ENCODE results near the gene SPINK14. TPM values are rescaled to one million over a fixed set of nuclear protein-coding genes. Genes with fewer than 3 reads are reported as not detected.
A peak's percentile ranks its signal among the peaks of the same experiment; 100 is the strongest.

Gene SPINK14
- total and polyA plus RNA-seq, 4 donors = not detected

GRCh38 chr5:148145916-148146315 is 22.4 kb upstream of the SPINK14 start:
- H3K27me3 ChIP-seq (ENCODE audit: control insufficient read depth in 3 of 3, insufficient read depth in 3 of 3, low read length in 2 of 3) = no peaks in the 10 kb centered on the region
- H3K9me3 ChIP-seq (ENCODE audit: control insufficient read depth in 4 of 4, insufficient read depth in 3 of 4, low read length in 3 of 4) = no peaks in the 10 kb centered on the region
- peaks cover 0 to 10% (median 0%) of the 10 kb centered on the region in 5 donors for H3K4me1 ChIP-seq (ENCODE audit: control insufficient read depth in 5 of 5, insufficient read depth in 5 of 5, low read length in 5 of 5)
- H3K4me3 ChIP-seq = no peak overlapping the region
- no peak for TF ChIP-seq CTCF (IDR thresholded peaks at IDR 0.05; ENCODE audit: control extremely low read depth, extremely low read depth)
- no peak overlapping the region for H3K27ac ChIP-seq (ENCODE audit: low read depth in 1 of 2, low read length in 1 of 2)
- H3K9ac ChIP-seq (ENCODE audit: insufficient read depth in 1 of 2, low read length in 2 of 2) = no peak overlapping the region
- ATAC-seq (ENCODE audit: insufficient read depth, low FRiP score) = no peak
- no peaks in the 10 kb centered on the region for H3K36me3 ChIP-seq (ENCODE audit: control insufficient read depth in 4 of 4, insufficient read depth in 4 of 4, low read length in 4 of 4)
- peak; percentile 58 to 92 (median 78) for DNase-seq

- no peak for DNase-seq
- Histone ChIP-seq H3K9me3 (ENCODE audit: control insufficient read depth in 4 of 4, insufficient read depth in 3 of 4, low read length in 3 of 4) (no peaks in the 10 kb centered on the region), H3K4me3 (no peak overlapping the region), H3K36me3 (ENCODE audit: control insufficient read depth in 4 of 4, insufficient read depth in 4 of 4, low read length in 4 of 4) (no peaks in the 10 kb centered on the region), H3K9ac (ENCODE audit: insufficient read depth in 1 of 2, low read length in 2 of 2) (no peak overlapping the region), H3K4me1 (ENCODE audit: control insufficient read depth in 5 of 5, insufficient read depth in 5 of 5, low read length in 5 of 5) (peaks cover 0 to 10% (median 0%) of the 10 kb centered on the region in 5 donors), H3K27me3 (ENCODE audit: control insufficient read depth in 3 of 3, insufficient read depth in 3 of 3, low read length in 2 of 3) (no peaks in the 10 kb centered on the region), H3K27ac (ENCODE audit: low read depth in 1 of 2, low read length in 1 of 2) (peak overlapping the region in 1 of 2 donors; percentile 51)
- no peak for ATAC-seq (ENCODE audit: insufficient read depth, low FRiP score)
- no peak for TF ChIP-seq CTCF (IDR thresholded peaks at IDR 0.05; ENCODE audit: control extremely low read depth, extremely low read depth)
- 63 to 78% methylated on average over 1 of the region's 1 CpG for WGBS, 2 donors
Measured at GRCh38 chr5:148146487-148146886, 21.9 kb upstream of the SPINK14 start.

DNA sequence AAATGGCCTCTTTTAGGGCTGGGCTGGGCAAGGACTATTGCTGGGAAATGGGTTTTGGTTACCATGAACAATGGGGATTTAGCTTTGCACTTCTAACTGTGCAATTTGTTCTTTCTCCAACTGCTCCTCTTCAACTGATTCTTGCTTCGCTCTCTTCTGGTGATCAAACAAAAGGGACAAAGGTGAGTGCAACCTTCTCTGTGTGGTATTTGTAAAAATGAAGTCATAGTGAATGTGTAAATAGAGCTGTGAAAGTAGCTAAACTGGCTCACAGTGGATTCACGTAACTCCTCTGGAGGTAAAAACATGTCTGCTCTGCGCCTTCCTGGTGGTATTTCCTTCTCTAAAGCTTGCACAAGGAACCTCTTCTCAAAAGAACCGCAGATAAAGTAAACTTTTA is 20.9 kb upstream of the SPINK14 start:
- H3K4me3 ChIP-seq = no peak overlapping the region
- H3K27ac ChIP-seq (ENCODE audit: low read depth in 1 of 2, low read length in 1 of 2) = peak overlapping the region in 1 of 2 donors; percentile 69
- DNase-seq (peak; percentile 14 to 69 (median 47)), ATAC-seq (ENCODE audit: insufficient read depth, low FRiP score) (peak; percentile 48)
- no peaks in the 10 kb centered on the region for H3K27me3 ChIP-seq (ENCODE audit: control insufficient read depth in 3 of 3, insufficient read depth in 3 of 3, low read length in 2 of 3)
- 66 to 79% methylated on average over 4 of the region's 4 CpGs for WGBS, 2 donors
- H3K9me3 ChIP-seq (ENCODE audit: control insufficient read depth in 4 of 4, insufficient read depth in 3 of 4, low read length in 3 of 4) = no peaks in the 10 kb centered on the region
- no peak for TF ChIP-seq CTCF (IDR thresholded peaks at IDR 0.05; ENCODE audit: control extremely low read depth, extremely low read depth)
- no peaks in the 10 kb centered on the region for H3K36me3 ChIP-seq (ENCODE audit: control insufficient read depth in 4 of 4, insufficient read depth in 4 of 4, low read length in 4 of 4)
- H3K9ac ChIP-seq (ENCODE audit: insufficient read depth in 1 of 2, low read length in 2 of 2) = no peak overlapping the region
- peaks cover 0 to 10% (median 0%) of the 10 kb centered on the region in 5 donors for H3K4me1 ChIP-seq (ENCODE audit: control insufficient read depth in 5 of 5, insufficient read depth in 5 of 5, low read length in 5 of 5)

DNA sequence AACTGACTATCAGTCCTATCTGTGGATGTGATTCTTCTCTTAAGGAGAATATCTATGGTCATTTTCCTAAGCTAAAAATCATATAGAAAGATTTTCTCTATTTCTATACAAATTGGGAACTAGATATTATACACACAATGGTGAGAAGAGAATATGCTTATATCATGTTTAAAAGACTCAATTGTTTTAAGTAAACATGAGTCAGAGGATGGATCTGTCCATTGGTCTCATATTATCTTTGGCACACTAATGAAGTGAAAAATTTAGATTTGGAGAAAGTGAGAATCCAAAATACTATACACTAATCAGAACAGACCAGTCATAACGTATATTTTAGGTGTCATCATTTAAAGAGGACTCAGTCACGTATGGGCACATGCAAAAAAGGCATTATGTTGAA is 16.5 kb upstream of the SPINK14 start:
- no peak for TF ChIP-seq CTCF (IDR thresholded peaks at IDR 0.05; ENCODE audit: control extremely low read depth, extremely low read depth)
- DNase-seq (no peak), ATAC-seq (ENCODE audit: insufficient read depth, low FRiP score) (no peak)
- 77 to 79% methylated on average over 2 of the region's 2 CpGs for WGBS, 2 donors
- Histone ChIP-seq H3K27me3 (ENCODE audit: control insufficient read depth in 3 of 3, insufficient read depth in 3 of 3, low read length in 2 of 3) (no peaks in the 10 kb centered on the region), H3K9ac (ENCODE audit: insufficient read depth in 1 of 2, low read length in 2 of 2) (no peak overlapping the region), H3K4me1 (ENCODE audit: control insufficient read depth in 5 of 5, insufficient read depth in 5 of 5, low read length in 5 of 5) (no peaks in the 10 kb centered on the region), H3K4me3 (no peak overlapping the region), H3K36me3 (ENCODE audit: control insufficient read depth in 4 of 4, insufficient read depth in 4 of 4, low read length in 4 of 4) (no peaks in the 10 kb centered on the region), H3K27ac (ENCODE audit: low read depth in 1 of 2, low read length in 1 of 2) (no peak overlapping the region), H3K9me3 (ENCODE audit: control insufficient read depth in 4 of 4, insufficient read depth in 3 of 4, low read length in 3 of 4) (no peaks in the 10 kb centered on the region)
